ENCODE data around the gene KCNJ10. TPM values are rescaled to one million over a fixed set of nuclear protein-coding genes. Genes with fewer than 3 reads are reported as not detected.

KCNJ10 gene
- total RNA-seq, 6 experiments from 2014 or later: 0.23 to 3.1 (median 0.31) TPM; not detected in 1

- ATAC-seq (no peak), DNase-seq (no peak)
- Histone ChIP-seq H3K4me1 (peaks cover 0 to 45% (median 22%) of the 10 kb centered on the region in 4 donors), H3K9me3 (no peaks in the 10 kb centered on the region), H3K27ac (no peak overlapping the region), H3K27me3 (no peaks in the 10 kb centered on the region), H3K4me3 (no peak overlapping the region), H3K36me3 (peaks cover 0 to 14% (median 6%) of the 10 kb centered on the region in 4 donors)
- 100% methylated on average over 2 of the region's 5 CpGs for WGBS (ENCODE audit: insufficient coverage, low coverage, low lambda C conversion rate, missing lambda C conversion rate)
- no peak for TF ChIP-seq POLR2A (IDR thresholded peaks at IDR 0.05)
- TF ChIP-seq, protein P1, sequence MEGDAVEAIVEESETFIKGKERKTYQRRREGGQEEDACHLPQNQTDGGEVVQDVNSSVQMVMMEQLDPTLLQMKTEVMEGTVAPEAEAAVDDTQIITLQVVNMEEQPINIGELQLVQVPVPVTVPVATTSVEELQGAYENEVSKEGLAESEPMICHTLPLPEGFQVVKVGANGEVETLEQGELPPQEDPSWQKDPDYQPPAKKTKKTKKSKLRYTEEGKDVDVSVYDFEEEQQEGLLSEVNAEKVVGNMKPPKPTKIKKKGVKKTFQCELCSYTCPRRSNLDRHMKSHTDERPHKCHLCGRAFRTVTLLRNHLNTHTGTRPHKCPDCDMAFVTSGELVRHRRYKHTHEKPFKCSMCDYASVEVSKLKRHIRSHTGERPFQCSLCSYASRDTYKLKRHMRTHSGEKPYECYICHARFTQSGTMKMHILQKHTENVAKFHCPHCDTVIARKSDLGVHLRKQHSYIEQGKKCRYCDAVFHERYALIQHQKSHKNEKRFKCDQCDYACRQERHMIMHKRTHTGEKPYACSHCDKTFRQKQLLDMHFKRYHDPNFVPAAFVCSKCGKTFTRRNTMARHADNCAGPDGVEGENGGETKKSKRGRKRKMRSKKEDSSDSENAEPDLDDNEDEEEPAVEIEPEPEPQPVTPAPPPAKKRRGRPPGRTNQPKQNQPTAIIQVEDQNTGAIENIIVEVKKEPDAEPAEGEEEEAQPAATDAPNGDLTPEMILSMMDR (IDR thresholded peaks at IDR 0.05): no peak
- intact Hi-C loops (cut with DNase I): no loop called here
These were observed 21.8 kb upstream of the KCNJ10 start for GRCh38 chr1:160091666-160092223.

GRCh38 chr1:160090760-160091159 is 20.8 kb upstream of the KCNJ10 start:
- peaks cover 0 to 14% (median 6%) of the 10 kb centered on the region in 4 donors for H3K36me3 ChIP-seq
- H3K9me3 ChIP-seq: no peaks in the 10 kb centered on the region
- no peak overlapping the region for H3K4me3 ChIP-seq
- DNase-seq (no peak), ATAC-seq (no peak)
- TF ChIP-seq, protein P1 (IDR thresholded peaks at IDR 0.05): no peak
- TF ChIP-seq POLR2A (IDR thresholded peaks at IDR 0.05): no peak
- WGBS (ENCODE audit: insufficient coverage, low coverage, low lambda C conversion rate, missing lambda C conversion rate): 80% methylated on average over 1 of the region's 4 CpGs
- H3K27me3 ChIP-seq: no peaks in the 10 kb centered on the region
- intact Hi-C loops (cut with DNase I): no loop called here
- no peak overlapping the region for H3K27ac ChIP-seq
- H3K4me1 ChIP-seq: peaks cover 0 to 35% (median 17%) of the 10 kb centered on the region in 4 donors

DNA sequence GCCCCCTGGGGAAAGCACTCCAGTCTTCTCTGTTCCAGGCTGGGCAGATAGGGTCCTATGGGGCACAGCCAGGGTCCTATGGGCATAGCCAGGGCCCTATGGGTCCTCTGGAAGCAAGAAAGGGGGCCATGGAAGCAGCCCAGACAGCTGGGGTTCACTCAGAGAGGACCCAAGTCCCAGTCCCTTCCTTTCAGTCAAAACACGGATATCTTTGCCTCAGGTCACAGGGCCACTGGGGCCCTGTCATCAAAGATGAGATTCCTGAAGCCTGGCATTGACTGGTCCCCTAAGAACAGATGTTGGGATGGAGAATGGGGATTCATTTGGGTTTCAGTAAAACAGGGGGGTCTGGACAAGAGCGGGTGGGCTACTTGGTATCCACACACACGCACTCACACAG is 19.9 kb upstream of the KCNJ10 start:
- no peak for ATAC-seq
- WGBS (ENCODE audit: insufficient coverage, low coverage, low lambda C conversion rate, missing lambda C conversion rate): no CpG with 5 or more reads among the region's 3 CpGs
- no peaks in the 10 kb centered on the region for H3K27me3 ChIP-seq
- H3K4me1 ChIP-seq: peaks cover 0 to 26% (median 13%) of the 10 kb centered on the region in 4 donors
- peaks cover 0 to 14% (median 6%) of the 10 kb centered on the region in 4 donors for H3K36me3 ChIP-seq
- no peak overlapping the region for H3K27ac ChIP-seq
- DNase-seq: no peak
- no peaks in the 10 kb centered on the region for H3K9me3 ChIP-seq
- H3K4me3 ChIP-seq: no peak overlapping the region
- intact Hi-C loops (cut with DNase I): no loop called here
- no peak for TF ChIP-seq POLR2A (IDR thresholded peaks at IDR 0.05)
- TF ChIP-seq, protein P1 (IDR thresholded peaks at IDR 0.05): no peak

DNA sequence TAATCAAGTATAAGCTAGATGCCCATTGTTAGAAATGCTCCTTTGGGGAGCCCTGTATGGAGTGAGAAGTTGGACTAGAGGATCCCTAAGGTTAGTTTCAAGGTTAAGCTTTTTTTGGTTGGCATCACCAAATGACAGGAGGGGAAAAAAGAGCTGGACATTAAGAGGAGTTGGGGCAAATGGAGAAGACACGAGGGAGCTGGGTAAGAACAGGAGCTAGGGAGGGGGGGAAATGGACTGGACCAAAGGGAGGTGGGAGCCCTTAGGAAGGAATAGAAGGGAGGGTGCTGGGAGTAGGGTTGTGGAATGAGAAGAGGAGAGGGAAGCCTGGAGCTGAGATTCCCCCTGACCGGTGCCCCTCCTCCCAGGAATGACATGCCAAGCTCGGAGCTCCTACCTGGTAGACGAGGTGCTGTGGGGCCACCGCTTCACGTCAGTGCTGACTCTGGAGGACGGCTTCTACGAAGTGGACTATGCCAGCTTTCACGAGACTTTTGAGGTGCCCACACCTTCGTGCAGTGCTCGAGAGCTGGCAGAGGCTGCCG is 17.2 kb upstream of the KCNJ10 start:
- Histone ChIP-seq H3K4me1 (peaks cover 0 to 3% (median 0%) of the 10 kb centered on the region in 4 donors), H3K27me3 (no peaks in the 10 kb centered on the region), H3K36me3 (peaks cover 0 to 8% (median 4%) of the 10 kb centered on the region in 4 donors), H3K4me3 (no peak overlapping the region), H3K9me3 (no peaks in the 10 kb centered on the region), H3K27ac (no peak overlapping the region)
- WGBS (ENCODE audit: insufficient coverage, low coverage, low lambda C conversion rate, missing lambda C conversion rate): 82% methylated on average over 1 of the region's 12 CpGs
- intact Hi-C loops (cut with DNase I): no loop called here
- DNase-seq: no peak
- no peak for ATAC-seq
- TF ChIP-seq POLR2A (IDR thresholded peaks at IDR 0.05): no peak
- TF ChIP-seq, protein P1 (IDR thresholded peaks at IDR 0.05): no peak

All from right lobe of liver (tissue), 6 donors.